Measurements from ENCODE around the gene SERINC5.

The SERINC5 gene

GRCh38 chr5:80251636-80252035 lies 4.2 kb downstream of the SERINC5 start:
- no peak for DNase-seq

DNA sequence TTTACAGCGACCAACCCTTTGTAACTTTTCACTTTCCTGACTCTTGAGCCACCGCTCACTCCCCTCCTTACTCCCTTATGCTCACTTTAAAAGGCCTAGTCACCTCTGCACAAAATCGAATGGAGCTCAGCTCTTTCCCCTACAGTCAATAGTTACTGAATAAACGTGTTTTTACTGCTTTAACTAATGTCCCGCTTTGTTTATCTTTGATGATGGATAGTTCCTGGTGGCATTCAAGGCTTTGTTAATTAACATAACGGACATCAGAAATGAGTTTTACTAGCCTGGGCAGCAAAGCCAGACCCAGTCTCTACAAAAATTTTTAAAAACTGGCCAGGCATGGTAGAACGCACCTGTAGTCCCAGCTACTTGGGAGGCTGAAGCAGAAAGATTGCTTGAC lies 5.0 kb downstream of the SERINC5 start:
- DNase-seq: no peak

- DNase-seq: no peak
Observed at GRCh38 chr5:80249901-80250300, 5.9 kb downstream of the SERINC5 start.

- DNase-seq: no peak
Observed at GRCh38 chr5:80248378-80248777, 7.5 kb downstream of the SERINC5 start.

GRCh38 chr5:80246995-80247729 lies 8.7 kb downstream of the SERINC5 start:
- peak; percentile 96 for DNase-seq

DNA sequence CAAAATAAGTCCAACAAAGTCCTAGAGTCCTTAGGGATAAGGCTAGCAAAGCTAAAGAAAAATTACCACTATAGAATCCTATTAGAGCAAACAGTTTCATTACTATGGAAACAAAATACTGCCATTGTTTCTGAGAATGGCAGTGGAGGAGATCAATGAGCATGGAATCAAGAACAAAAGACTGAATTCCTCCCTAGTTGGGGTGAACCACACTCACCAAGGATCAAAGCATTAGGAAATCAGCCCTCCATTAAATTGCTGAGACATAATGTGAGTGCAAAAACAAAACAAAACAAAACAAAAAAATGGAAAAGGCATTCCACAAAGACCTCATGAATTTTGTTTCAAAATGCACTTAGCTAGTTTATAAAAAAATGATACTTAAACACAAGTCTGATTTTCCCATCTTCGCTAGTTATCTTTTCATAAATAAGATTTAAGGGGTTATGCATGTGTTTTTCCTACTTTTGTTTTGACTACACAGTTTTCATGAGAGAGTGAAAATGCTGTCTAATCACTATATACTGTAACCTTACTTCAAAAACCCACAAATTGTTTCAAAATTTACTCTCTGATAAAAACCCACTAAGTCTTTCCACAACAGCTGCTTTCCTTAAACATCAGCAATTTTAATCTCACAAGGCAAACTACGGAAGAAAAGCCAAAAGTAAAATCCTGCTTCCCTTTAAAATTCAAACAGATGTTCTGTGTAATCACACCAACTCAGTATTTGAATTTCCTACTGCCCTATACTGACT lies 9.7 kb downstream of the SERINC5 start:
- DNase-seq: peak; percentile 81

DNA sequence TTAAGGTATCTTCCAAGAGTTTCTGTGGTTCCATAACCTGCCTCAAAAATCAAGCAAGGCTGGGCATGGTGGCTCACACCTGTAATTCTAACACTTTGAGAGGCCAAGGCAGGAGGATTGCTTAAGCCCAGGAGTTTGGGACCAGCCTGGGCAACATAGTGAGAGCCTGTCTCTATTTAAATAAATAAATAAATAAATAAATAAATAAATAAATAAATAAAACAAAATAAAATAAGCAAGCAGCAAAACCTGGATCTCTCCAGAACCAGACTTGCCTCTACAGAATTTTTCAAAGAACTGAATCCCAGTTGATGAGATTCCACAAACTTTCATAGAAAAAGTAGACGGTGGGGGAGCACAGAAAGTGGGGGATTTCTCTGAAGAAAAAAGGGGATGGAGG lies 12.3 kb downstream of the SERINC5 start:
- no peak for DNase-seq

DNA sequence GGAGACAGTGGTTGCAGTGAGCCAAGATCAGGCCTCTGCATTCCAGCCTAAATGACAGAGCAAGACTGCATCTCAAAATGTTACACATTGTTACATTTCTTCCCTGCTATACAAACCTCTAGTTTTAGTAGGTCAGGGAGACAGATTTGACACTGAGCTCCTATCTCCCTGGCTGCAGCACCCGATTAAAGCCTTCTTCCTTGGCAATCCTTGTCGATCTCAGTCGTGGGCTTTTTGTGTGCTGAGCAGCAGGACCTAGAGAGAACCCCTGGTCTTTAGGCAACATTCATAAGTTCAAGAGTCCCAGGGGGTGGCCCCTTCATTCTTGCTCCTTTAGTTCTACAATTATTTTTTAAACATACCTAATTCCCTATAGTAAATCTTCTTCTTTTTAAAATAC lies 13.0 kb downstream of the SERINC5 start:
- DNase-seq: no peak

DNA sequence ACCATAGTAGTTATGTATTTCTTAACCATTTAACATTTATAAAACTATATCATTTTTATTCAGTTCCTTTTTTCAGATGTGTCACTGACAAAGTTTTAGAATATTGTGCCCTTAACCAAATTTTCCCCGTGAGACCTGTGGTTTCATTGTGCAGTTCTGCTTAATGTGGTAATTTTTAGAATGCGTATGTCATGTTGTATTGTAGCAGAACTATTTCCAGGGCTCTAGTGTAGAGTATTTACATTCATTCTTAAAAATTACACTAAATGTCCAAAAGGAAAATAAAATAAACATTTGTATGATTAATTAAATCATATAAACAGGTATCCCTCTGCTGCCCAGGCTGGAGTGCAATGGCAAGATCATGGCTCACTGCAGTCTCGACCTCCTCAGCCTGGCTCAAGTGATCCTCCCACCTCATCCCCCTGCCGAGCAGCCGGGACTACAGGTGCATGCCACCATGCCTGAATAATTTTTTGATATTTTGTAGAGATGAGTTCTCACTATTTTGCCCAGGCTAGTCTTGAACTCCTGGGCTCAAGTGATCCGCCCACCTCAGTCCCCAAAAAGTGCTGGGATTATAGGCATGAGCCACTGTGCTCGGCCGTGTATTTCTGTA lies 15.4 kb downstream of the SERINC5 start:
- no peak for DNase-seq

DNA sequence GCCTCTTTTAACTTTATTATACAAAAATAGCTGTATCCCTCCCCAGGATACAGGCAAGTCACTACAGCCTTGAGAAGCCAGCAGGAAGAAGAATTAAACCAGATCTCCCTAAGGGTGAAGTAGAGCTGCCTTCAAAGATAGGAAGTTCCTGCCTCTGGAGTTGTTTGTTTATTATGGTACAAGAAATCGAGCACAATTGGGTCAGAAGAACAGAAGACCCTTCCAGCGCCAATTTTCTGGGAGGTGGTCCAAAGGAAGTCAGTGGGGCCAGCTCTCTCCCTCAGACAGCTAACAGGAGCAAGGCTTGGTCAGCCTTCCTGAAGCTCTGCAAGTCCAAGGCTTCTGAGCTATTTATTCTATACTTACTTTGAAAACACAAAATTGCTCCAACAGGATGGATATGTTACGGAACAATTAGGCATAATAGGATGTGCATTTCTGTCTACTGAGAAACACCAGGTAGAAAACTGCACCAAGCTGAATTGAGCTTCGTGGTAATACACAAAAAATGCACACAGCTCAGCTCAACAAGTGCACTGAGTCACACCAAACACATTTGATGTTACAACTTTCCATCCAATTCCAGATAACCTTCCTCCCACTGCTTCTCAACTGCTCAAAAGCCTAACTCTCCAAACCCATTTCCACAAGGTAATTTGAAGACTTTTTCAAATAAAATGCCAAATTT lies 16.0 kb downstream of the SERINC5 start:
- no peak for DNase-seq

DNA sequence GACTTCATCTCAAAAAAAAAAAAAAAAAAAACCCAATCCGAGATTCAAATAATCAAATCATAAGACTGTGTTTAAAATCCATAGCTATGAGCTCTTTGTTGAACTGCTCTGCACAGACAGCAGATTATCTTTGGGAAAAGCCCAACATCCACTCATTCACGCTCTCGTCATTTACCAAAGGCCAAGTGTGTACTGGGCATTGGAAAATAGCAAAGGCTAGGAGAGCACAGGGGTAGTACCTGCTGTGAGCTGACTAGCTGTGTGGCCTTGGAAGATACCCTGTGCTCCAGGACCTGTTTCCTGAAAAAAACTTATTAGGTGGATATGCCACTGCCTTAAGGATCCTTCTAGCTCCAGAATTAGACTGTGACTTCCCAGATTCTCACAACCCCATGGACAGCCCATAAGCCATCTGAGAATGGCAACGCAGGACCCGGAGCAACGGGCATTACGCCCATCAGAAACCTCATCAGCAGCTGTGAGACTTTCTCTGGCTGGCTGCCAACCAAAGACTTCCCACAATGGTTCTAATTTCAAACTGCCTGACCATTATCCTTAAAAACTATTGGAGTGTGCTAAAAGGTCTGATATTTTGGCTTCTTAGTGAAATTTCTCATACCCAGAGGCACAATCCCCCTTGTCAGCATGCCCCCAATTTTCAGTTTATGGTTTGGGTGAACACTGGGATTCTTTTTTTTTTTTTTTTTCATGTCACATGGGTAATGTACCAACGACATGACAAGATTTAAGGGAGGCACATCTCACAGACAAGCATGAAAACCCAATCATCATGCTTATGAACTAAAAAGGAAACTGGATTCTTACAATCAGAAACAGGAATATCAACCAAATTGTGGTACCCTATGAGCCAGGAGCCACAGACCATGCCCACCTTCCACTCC lies 16.8 kb downstream of the SERINC5 start:
- peak; percentile 83 for DNase-seq

DNA sequence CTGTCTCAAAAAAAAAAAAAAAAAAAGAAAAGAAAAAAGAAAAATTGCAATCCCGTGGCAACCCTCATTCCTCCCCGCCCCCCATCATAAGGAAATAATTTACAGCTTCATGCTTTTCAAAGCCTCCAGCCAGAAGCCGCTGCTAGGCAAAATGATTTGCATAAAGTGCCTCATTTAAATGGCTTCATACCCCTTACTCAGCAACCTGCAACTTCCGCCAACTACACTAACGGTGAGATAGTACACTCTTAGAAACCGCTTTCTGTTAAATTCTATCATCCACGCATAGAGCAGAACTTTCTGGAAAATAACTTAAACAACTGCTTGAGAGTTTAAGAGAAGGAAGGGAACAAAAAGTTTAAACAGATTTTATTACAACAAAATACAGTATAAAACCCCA lies 17.8 kb downstream of the SERINC5 start:
- no peak for DNase-seq

DNA sequence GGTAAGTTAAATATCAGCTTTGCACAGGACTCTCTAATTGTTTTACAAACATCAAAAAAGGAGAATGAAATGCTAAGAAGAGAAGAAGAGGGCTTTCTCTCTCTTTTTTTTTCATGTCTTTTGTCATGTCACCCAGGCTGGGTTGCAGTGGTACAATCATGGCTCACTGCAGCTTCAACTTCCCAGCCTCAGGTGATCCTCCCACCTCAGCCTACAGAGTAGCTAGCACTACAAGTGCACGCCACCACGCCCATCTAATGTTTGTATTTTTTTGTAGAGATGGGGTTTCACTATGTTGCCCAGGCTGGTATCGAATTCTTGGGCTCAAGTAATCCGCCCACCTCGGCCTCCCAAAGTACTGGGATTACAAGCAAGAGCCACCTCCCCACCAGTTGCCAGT lies 18.6 kb downstream of the SERINC5 start:
- DNase-seq: no peak

GRCh38 chr5:80234116-80234948 lies 21.5 kb downstream of the SERINC5 start:
- DNase-seq: no peak

DNA sequence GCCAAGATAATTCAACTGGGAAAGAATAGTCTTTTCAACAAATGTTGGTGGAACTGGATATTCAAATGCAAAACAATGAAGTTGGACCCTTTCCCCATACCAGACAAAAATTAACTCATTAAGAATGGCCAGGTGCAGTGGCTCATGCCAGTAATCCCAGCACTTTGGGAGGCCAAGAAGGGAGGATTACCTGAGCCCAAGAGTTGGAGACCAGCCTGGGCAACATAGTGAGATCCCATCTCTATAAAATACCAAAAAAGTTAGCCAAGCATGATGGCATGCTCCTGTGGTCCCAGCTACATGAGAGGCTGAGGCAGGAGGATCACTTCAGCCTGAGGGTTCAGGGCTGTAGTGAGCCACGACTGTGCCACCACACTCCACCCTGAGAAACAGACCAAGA lies 24.2 kb downstream of the SERINC5 start:
- no peak for DNase-seq

DNA sequence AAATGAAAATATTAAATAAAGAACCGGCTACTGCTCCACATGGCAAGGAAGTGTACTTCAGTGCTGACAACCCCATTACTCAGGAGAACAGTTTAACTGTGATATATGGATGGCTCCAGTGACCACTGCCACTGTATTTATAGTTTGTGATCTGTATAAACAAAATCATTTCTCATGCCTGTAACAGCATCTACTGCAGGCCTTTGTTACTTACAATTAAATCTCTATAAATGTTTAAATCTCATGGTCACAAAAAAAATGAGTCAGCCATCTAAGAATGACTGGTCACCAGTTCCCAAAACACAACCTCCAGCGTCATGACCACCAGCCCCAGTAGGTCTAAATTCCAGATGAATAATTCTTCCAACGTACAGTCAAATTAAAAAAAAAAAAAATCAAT lies 24.6 kb downstream of the SERINC5 start:
- no peak for DNase-seq

GRCh38 chr5:80230269-80230992 lies 25.4 kb downstream of the SERINC5 start:
- DNase-seq: no peak

- DNase-seq: no peak
Observed at GRCh38 chr5:80229902-80230255, 26.0 kb downstream of the SERINC5 start.

- DNase-seq: no peak
Observed at GRCh38 chr5:80227979-80228596, 27.8 kb downstream of the SERINC5 start.

- DNase-seq: no peak
Observed at GRCh38 chr5:80225934-80226326, 29.9 kb downstream of the SERINC5 start.

All from NCI-H748 treated with DMSO at 0.1 percent for 48 hours (cell line).